HCT116 (cell line): ENCODE measurements around the gene KHSRP. TPM values are rescaled to one million over a fixed set of nuclear protein-coding genes. Genes with fewer than 3 reads are reported as not detected.

Experiments
- ATAC-seq: fragments of 200-7000 bp; cut with Tn5 transposase; 2 replicates; pipeline ENCODE4 v1.9.1; 2020; ENCODE audit warnings: mild to moderate bottlenecking, moderate library complexity
- BruUV-seq: library from RNA; stranded (reverse); fragments of 400-500 nt; replicated peaks from 2 replicates; lab custom pipeline; 2021; lab: Mats Ljungman, UMichigan
- CTCF ChIA-PET: fragments of 300-600 bp; sonication (Branson Sonifier 250); formaldehyde crosslinking; loops from one replicate; lab custom pipeline; 2021; ENCODE audit warnings: antibody characterized with exemption; lab: Charles Lee
- POLR2A ChIA-PET: fragments of 300-600, 350-600 bp; sonication (Branson Sonifier 250); formaldehyde crosslinking; loops from one replicate; lab custom pipeline; 2021; ENCODE audit warnings: antibody characterized with exemption; lab: Charles Lee
- RAD21 ChIA-PET, 2 experiments: fragments of 300-600 bp; sonication (Branson Sonifier 250); formaldehyde crosslinking; loops; one replicate each; lab custom pipeline; 2023; ENCODE audit warnings: low total read pairs in 2 of 2; ENCODE audit not compliant: uncharacterized antibody in 2 of 2, unreplicated experiment in 2 of 2, low non-redundant PET in 1 of 2; lab: Charles Lee
- DNase-seq: peaks from one replicate; pipeline ENCODE4 v3.0.0-alpha.2; 2010; ENCODE audit warnings: low read depth, low spot score
- H2AFZ ChIP-seq: fragments of 200-600 bp; shearing (Covaris generic), sonication (generic); 2 replicates; pipeline ENCODE4 v1.6.1; 2017; ENCODE audit warnings: low read depth, mixed run types, mixed read lengths, antibody characterized with exemption, low read length; ENCODE audit not compliant: poor library complexity, severe bottlenecking
- H3K27ac ChIP-seq: 2 replicates; pipeline ENCODE4 v1.5.1; 2012; ENCODE audit warnings: low read depth, low read length
- H3K27me3 ChIP-seq: fragments of 200-600 bp; sonication (generic); 2 replicates; pipeline ENCODE4 v1.6.1; 2016; ENCODE audit warnings: mixed run types, low read length, mixed read lengths; ENCODE audit not compliant: insufficient read depth
- H3K36me3 ChIP-seq, 2 experiments: fragments of 200-500 bp in 1 of 2; fragments of 200-600 bp in 1 of 2; sonication (Bioruptor generic) in 1 of 2; sonication (generic) in 1 of 2; 2 replicates each; pipeline versions ENCODE4 v1.5.1 to v1.6.1; 2014 to 2016; ENCODE audit warnings: low read length in 2 of 2, inconsistent platforms in 1 of 2, mixed read lengths in 1 of 2, mixed run types in 1 of 2; ENCODE audit not compliant: insufficient read depth in 2 of 2, control insufficient read depth in 1 of 2
- H3K4me1 ChIP-seq, 2 experiments: fragments of 200-600 bp in 1 of 2; sonication (generic) in 1 of 2; 2 replicates each; pipeline versions ENCODE4 v1.5.1 to v1.6.1; 2012 to 2017; ENCODE audit warnings: low read length in 2 of 2, inconsistent platforms in 1 of 2, mild to moderate bottlenecking in 1 of 2, mixed read lengths in 1 of 2, mixed run types in 1 of 2, moderate library complexity in 1 of 2; ENCODE audit not compliant: insufficient read depth in 2 of 2, control insufficient read depth in 1 of 2
- H3K4me2 ChIP-seq: fragments of 200-600 bp; sonication (generic); 2 replicates; pipeline ENCODE4 v1.6.1; 2017; ENCODE audit warnings: mixed run types, low read length, mixed read lengths
- H3K4me3 ChIP-seq, 2 experiments: fragments of 200-600 bp in 1 of 2; sonication (generic) in 1 of 2; replicated peaks in 1 of 2; 2 replicates each; pipeline ENCODE4 v1.5.1; 2011 to 2016; ENCODE audit warnings: low read length in 2 of 2, control low read depth in 1 of 2, low read depth in 1 of 2, mild to moderate bottlenecking in 1 of 2, mixed read lengths in 1 of 2, mixed run types in 1 of 2
- H3K79me2 ChIP-seq: fragments of 200-600 bp; sonication (generic); 2 replicates; pipeline ENCODE4 v1.6.1; 2017; ENCODE audit warnings: mild to moderate bottlenecking, mixed run types, low read length, moderate library complexity, mixed read lengths; ENCODE audit not compliant: insufficient read depth
- H3K9ac ChIP-seq: fragments of 200-600 bp; sonication (generic); 2 replicates; pipeline ENCODE4 v1.6.1; 2016; ENCODE audit warnings: low read length, mixed read lengths
- H3K9me2 ChIP-seq: fragments of 200-600 bp; sonication (generic), shearing (Covaris generic); 2 replicates; pipeline ENCODE4 v1.6.1; 2017; ENCODE audit warnings: mixed run types, mild to moderate bottlenecking, moderate library complexity; ENCODE audit not compliant: insufficient read depth
- H3K9me3 ChIP-seq, 2 experiments: fragments of 200-500 bp in 1 of 2; fragments of 200-600 bp in 1 of 2; sonication (Bioruptor generic) in 1 of 2; sonication (generic) in 1 of 2; 2 replicates each; pipeline ENCODE4 v1.6.1; 2014 to 2017; ENCODE audit warnings: low read length in 2 of 2, mixed read lengths in 2 of 2, inconsistent platforms in 1 of 2, low read depth in 1 of 2, mild to moderate bottlenecking in 1 of 2, mixed run types in 1 of 2, moderate library complexity in 1 of 2; ENCODE audit not compliant: control insufficient read depth in 1 of 2, insufficient read depth in 1 of 2
- H4K20me1 ChIP-seq: fragments of 200-600 bp; sonication (generic), shearing (Covaris generic); 2 replicates; pipeline ENCODE4 v1.6.1; 2017; ENCODE audit warnings: mixed run types, mild to moderate bottlenecking, moderate library complexity; ENCODE audit not compliant: insufficient read depth
- ATF3 ChIP-seq: IDR thresholded peaks from 2 replicates; pipeline ENCODE4 v1.6.1; 2012
- CBX3 ChIP-seq: IDR thresholded peaks from 2 replicates; pipeline ENCODE4 v1.6.1; 2012; ENCODE audit warnings: low read depth
- EZH2 ChIP-seq: fragments of 200-600 bp; sonication (generic); IDR thresholded peaks from 2 replicates; pipeline ENCODE4 v1.6.1; 2017; ENCODE audit warnings: antibody characterized with exemption, mixed run types
- EZH2phosphoT487 ChIP-seq: fragments of 200-600 bp; IDR thresholded peaks from 2 replicates; pipeline ENCODE4 v1.6.1; 2018; ENCODE audit warnings: antibody characterized with exemption, borderline replicate concordance
- POLR2A ChIP-seq: IDR thresholded peaks from 2 replicates; pipeline ENCODE4 v1.7.0; 2011; ENCODE audit warnings: borderline replicate concordance; ENCODE audit not compliant: insufficient read depth, insufficient read length; ENCODE audit errors: extremely low read depth
- POLR2AphosphoS5 ChIP-seq: IDR thresholded peaks from 2 replicates; pipeline ENCODE4 v1.6.1; 2011; ENCODE audit warnings: mild to moderate bottlenecking, low read depth, low read length, moderate library complexity
- RAD21 ChIP-seq: IDR thresholded peaks from 2 replicates; pipeline ENCODE4 v1.6.1; 2012; ENCODE audit warnings: low read depth, mild to moderate bottlenecking
- SIN3A ChIP-seq: IDR thresholded peaks from 2 replicates; pipeline ENCODE4 v1.6.1; 2012; ENCODE audit warnings: low read depth
- SRF ChIP-seq: IDR thresholded peaks from 2 replicates; pipeline ENCODE4 v1.6.1; 2012; ENCODE audit warnings: low read depth
- YY1 ChIP-seq: IDR thresholded peaks from 2 replicates; pipeline ENCODE4 v1.6.1; 2011; ENCODE audit warnings: low read length, low read depth, moderate library complexity, mild to moderate bottlenecking; ENCODE audit not compliant: insufficient replicate concordance; ENCODE audit errors: extremely low read depth
- ZFX ChIP-seq: fragments of 450-650 bp; IDR thresholded peaks from 2 replicates; pipeline ENCODE4 v1.6.1; 2017
- ZNF274 ChIP-seq: fragments of 200-500 bp; sonication (Bioruptor generic); IDR thresholded peaks from 2 replicates; pipeline ENCODE4 v1.6.1; 2014; ENCODE audit warnings: mild to moderate bottlenecking, low read depth, low read length, inconsistent platforms
- intact Hi-C: fragments of 100-400 bp; cut with micrococcal nuclease; formaldehyde crosslinking; loops from 2 replicates; pipeline ENCODE4 v1.10.0; 2022
- total RNA-seq: library from RNA; stranded (reverse); gene quantifications from one replicate; pipeline ENCODE4 v1.2.1, GENCODE V29; 2021; ENCODE audit not compliant: unreplicated experiment
- TF ChIP-seq, protein P1 (sequence below), 3 experiments: fragments of 200-600 bp in 1 of 3; sonication (generic) in 1 of 3; IDR thresholded peaks in 2 of 3; conservative IDR thresholded peaks in 1 of 3; 2 replicates each; pipeline ENCODE4 v1.5.1; 2012 to 2017; ENCODE audit warnings: low read depth in 2 of 3, low read length in 2 of 3, antibody characterized with exemption in 1 of 3, borderline replicate concordance in 1 of 3, control low read depth in 1 of 3, mild to moderate bottlenecking in 1 of 3, mixed read lengths in 1 of 3, mixed run types in 1 of 3, moderate library complexity in 1 of 3; ENCODE audit not compliant: insufficient read depth in 1 of 3

Gene KHSRP
- total RNA-seq, 1 experiment from 2014 or later = 553 TPM

DNA sequence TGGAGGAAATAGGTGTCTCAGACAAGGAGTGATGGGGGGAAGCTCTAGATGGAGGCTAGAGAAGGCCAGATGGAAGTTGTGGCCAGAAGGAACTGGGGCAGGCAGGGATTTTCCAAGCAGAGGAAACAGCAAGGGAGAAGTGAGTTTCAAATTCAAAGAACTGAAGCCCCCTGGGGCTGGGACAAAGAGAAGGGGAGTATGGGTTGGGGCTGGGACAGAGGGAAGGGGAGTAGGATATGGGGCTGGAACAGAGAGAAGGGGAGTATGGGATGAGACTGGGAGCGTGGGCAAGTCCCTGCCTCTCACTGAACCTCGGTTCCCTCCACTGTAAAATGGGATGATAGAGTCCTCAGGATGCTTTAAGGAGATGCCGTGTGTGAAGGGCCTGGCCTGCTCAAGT lies 29.8 kb downstream of the KHSRP start:
- intact Hi-C loops = no loop called here
- no peak for ATAC-seq
- no TSS peak for BruUV-seq
- Histone ChIP-seq H3K36me3 (peaks cover 6 to 9% of the 10 kb centered on the region in 2 experiments; a peak in 2 of 4 replicates), H3K27ac (no peak overlapping the region), H3K79me2 (peaks cover 27% of the 10 kb centered on the region), H3K4me3 (no peak overlapping the region), H3K4me2 (no peak overlapping the region), H3K9me2 (no peaks in the 10 kb centered on the region), H3K9me3 (no peaks in the 10 kb centered on the region), H3K27me3 (no peaks in the 10 kb centered on the region), H3K9ac (no peak overlapping the region), H4K20me1 (no peaks in the 10 kb centered on the region), H2AFZ (no peak overlapping the region), H3K4me1 (peaks cover 8 to 21% of the 10 kb centered on the region in 2 experiments)
- POLR2A ChIA-PET = no interaction called here
- RAD21 ChIA-PET = no interaction called here
- TF ChIP-seq YY1 = no peak
- no peak for TF ChIP-seq EZH2phosphoT487
- TF ChIP-seq ATF3 = no peak
- no peak for TF ChIP-seq SRF
- no peak for TF ChIP-seq POLR2AphosphoS5
- no peak for TF ChIP-seq ZFX
- TF ChIP-seq ZNF274 = no peak
- no peak for DNase-seq
- CTCF ChIA-PET = no interaction called here

GRCh38 chr19:6393983-6394412 lies 30.6 kb downstream of the KHSRP start:
- BruUV-seq = TSS peak; percentile 83
- ChIA-PET RAD21 (interaction anchor here in 1 of 2 experiments (1.0 kb wide), 1 partner anchor 31 kb away, joined by 3 read pairs; the partner anchor contains the start of gene KHSRP), POLR2A (interaction anchor here (0.6 kb wide), 1 partner anchor 21 kb away, joined by 9 read pairs; the partner anchor contains the start of gene ALKBH7), CTCF (no interaction called here)
- peaks cover 32% of the 10 kb centered on the region for H3K79me2 ChIP-seq
- ATAC-seq = peak; percentile 9
- H3K36me3 ChIP-seq = peaks cover 10 to 12% of the 10 kb centered on the region in 2 experiments; a peak in 2 of 4 replicates
- peak overlapping the region; percentile 79 for H3K4me2 ChIP-seq
- no peaks in the 10 kb centered on the region for H3K9me2 ChIP-seq
- peak overlapping the region; percentile 69 to 90 for H3K4me3 ChIP-seq
- intact Hi-C loops = no loop called here
- H4K20me1 ChIP-seq = no peaks in the 10 kb centered on the region
- H3K27ac ChIP-seq = peak overlapping the region; percentile 71
- peaks cover 8 to 21% of the 10 kb centered on the region in 2 experiments for H3K4me1 ChIP-seq
- H3K27me3 ChIP-seq = no peaks in the 10 kb centered on the region
- no peaks in the 10 kb centered on the region for H3K9me3 ChIP-seq
- no peak for DNase-seq
- peak overlapping the region; percentile 44 for H2AFZ ChIP-seq
- peak overlapping the region; percentile 90 for H3K9ac ChIP-seq
- no peak for TF ChIP-seq ZFX
- no peak for TF ChIP-seq EZH2
- TF ChIP-seq ATF3 = no peak
- TF ChIP-seq, protein P1, sequence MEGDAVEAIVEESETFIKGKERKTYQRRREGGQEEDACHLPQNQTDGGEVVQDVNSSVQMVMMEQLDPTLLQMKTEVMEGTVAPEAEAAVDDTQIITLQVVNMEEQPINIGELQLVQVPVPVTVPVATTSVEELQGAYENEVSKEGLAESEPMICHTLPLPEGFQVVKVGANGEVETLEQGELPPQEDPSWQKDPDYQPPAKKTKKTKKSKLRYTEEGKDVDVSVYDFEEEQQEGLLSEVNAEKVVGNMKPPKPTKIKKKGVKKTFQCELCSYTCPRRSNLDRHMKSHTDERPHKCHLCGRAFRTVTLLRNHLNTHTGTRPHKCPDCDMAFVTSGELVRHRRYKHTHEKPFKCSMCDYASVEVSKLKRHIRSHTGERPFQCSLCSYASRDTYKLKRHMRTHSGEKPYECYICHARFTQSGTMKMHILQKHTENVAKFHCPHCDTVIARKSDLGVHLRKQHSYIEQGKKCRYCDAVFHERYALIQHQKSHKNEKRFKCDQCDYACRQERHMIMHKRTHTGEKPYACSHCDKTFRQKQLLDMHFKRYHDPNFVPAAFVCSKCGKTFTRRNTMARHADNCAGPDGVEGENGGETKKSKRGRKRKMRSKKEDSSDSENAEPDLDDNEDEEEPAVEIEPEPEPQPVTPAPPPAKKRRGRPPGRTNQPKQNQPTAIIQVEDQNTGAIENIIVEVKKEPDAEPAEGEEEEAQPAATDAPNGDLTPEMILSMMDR (IDR thresholded peaks at IDR 0.05 in 2 of 3, conservative IDR thresholded peaks at IDR 0.05 in 1 of 3; ENCODE audit: borderline replicate concordance in 1 of 3, insufficient read depth in 1 of 3, low read depth in 2 of 3, low read length in 2 of 3) = no peak
- TF ChIP-seq SRF = no peak
- TF ChIP-seq YY1 = no peak
- no peak for TF ChIP-seq SIN3A
- no peak for TF ChIP-seq RAD21
- no peak for TF ChIP-seq ZNF274
- TF ChIP-seq CBX3 = no peak
- TF ChIP-seq POLR2A = no peak
